NCI-H82 treated with DMSO at 0.1 percent for 48 hours (cell line): ENCODE data around the gene PRKAG2.

Source experiments
- DNase-seq: peaks from one replicate; lab custom pipeline; 2025; ENCODE audit not compliant: unreplicated experiment; lab: John Stamatoyannopoulos, UW

The PRKAG2 gene

DNA sequence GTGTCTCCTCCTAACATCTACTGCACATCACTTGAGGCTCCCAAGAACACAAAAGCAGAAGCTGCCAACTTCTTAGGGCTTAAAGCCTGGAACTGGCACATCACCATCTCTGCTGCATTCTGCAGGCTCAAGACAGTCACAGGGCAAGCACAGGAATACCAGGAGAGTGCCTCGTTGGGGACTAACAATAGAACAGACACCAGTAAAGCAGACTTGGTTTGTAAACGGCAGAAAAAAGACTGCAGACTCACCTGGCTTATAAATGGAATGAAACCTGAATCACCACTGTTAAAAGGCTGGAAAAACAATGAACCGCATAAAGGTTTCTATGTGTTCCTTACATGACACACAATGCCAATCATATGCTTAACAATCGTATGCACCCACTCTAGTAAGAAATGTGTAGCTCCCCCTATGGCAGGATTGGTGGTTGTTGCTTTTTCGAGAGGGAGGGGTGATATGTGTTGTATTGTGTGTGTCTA is 370.0 kb downstream of the PRKAG2 start:
- no peak for DNase-seq
